Ramos (cell line): Measurements from ENCODE around the gene TRIP6.

Experiments used
- in situ Hi-C: fragments of 300-500 bp; cut with MboI; formaldehyde crosslinking; loops from one replicate; pipeline ENCODE4 v1.14.3; 2022; ENCODE audit warnings: low sequenced_read_pairs; ENCODE audit not compliant: unreplicated experiment

The TRIP6 gene

DNA sequence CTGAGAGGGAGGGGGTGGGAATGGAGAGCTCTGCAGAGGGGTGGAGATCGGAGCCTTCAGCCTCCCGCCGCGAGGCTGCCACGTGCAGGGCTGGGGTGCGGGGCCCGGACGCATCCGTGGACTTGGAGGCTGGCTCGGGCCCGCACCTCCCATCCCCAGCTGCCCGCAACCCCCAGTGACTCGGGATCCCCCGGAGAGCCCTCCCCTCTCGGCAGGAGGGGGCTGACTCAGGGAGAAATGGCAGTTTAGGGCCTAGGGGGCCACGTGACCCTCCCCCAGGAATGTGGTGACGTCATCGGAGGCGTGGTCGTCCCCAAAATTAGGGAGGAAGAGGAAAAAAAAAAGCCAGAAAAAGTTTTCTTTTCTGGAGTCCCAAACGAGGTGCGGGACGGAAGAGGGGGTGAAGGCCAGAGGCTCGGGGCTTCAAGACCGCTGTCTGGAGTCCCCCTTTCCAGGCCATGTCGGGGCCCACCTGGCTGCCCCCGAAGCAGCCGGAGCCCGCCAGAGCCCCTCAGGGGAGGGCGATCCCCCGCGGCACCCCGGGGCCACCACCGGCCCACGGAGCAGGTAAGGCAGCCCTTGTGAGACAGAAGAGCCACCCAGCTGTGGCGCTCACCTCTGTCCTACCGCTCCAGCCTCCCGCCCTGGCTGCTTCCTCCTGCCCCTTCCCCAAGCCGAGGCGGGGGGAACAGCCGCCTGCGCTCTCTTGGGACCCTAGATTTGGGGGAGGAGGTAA is at the start of gene TRIP6:
TSS of gene TRIP6 (plus strand) at position 348 of the 736 bp plus-strand sequence. CDS start at position 459, 111 bp downstream.
- in situ Hi-C loops = loop anchor here (25.0 kb wide), 1 partner anchor 1595 kb away; the partner anchor contains the start of genes ALKBH4 and LRWD1

DNA sequence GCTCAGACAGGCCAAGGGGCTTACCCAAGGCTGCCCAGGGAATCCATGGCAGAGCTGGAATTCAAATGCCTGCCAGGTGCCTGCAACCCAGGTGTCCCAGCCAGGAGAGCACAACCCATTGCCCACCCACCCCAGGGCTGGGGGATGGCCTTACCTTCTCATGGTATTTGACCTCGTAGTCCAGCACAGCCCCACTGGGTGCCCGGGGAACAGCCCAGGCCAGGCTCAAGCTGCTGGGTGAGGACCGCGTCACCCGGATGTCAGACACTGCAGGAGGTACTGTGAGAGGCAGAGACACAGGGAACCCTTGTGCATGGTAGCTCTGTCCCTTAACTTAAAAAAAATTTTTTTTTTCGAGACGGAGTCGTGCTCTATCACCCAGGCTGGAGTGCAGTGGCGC is 48.8 kb upstream of the TRIP6 start:
- in situ Hi-C loops = no loop called here

DNA sequence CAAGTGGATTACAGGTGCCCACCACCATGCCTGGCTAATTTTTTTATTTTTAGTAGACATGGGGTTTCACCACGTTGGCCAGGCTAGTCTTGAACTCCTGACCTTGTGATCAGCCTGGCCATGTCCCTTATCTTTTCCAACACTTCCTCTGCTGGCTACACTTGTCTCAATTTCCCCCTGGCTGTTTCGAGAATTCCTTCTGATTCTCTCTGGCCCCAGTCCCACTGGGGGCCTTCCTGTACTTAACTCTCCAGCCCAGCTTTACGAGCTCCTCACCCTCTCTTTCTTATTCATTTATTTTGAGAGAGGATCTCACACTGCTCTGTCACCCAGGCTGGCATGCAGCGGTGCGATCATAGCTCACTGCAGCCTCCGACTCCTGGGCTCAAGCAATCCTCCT is 48.4 kb upstream of the TRIP6 start:
- in situ Hi-C loops = no loop called here

GRCh38 chr7:100819586-100819985 is 47.6 kb upstream of the TRIP6 start:
- in situ Hi-C loops = no loop called here

GRCh38 chr7:100822236-100823139 is 44.7 kb upstream of the TRIP6 start:
- in situ Hi-C loops = no loop called here

DNA sequence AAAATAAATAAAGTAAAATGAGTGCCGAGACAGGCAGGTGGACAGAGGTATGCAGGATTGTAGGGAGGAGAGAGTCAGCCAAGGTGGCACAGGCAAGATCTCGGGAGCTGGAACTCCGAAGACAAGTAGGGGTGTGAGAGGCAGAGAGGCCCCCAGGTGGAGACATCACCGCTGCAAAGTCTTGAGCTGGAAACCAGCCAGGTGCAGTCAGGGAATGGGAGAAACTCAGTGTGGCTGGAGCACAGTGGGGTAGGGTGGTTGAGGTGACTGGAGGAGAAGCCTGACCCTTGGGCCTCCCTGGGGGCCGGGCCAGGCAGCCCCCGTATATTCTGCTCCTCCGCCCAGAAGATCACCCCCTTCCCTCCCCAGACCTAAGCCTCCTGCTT is 44.1 kb upstream of the TRIP6 start:
- in situ Hi-C loops = no loop called here

DNA sequence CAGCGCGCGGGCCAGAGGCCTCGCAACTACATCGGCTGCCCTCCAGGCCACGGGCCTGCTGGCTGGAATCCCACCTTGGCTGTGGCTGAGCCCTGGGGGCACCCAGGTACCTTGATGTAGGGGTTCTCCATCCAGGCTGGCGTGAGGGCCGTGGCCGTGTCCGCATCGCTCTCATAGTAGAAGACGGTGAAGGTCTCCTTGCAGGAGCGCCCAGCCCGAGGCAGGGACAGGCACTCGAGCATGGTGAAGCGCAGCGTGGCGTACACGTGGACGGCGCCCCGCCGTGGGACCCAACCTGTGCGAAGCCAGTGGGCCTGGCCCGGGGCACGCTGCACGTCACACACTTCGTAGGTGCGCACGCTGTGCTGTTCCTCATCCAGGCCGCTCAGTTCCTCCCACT is 43.7 kb upstream of the TRIP6 start:
- in situ Hi-C loops = no loop called here

DNA sequence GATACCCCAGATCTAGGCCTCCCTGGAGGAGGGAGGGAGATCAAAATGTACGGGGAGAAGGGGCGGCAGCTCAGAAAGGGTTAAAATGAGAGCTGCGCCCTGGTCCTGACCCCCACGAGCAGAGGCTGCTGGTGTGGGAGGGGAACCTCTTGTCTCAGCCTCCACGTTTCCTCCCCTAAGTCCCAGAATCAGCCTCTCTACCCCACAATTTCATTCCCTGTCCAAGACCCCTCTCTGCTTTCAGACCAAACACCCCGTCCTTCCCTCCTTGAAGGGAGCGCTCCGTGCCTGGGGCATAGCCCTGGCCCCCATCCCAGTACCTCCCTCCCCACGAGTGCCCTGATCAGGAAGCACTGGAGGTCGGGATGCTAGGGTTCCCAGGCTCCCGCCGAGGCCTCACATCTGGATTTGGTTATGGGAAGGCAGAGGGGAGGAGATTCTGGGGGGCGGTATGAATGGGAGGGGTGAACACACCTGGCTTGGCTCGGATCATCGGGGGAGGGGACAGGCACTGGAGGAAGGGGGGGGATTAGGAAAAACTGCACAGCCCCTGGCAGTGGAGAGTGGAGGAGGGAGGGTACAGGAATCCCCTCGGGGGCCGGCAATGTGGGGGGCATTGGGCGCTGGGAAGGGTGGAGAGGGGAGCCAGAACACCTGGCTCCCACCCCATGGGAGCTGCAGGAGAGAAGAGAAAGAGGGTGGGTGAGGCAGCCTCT is 42.5 kb upstream of the TRIP6 start:
- in situ Hi-C loops = no loop called here

DNA sequence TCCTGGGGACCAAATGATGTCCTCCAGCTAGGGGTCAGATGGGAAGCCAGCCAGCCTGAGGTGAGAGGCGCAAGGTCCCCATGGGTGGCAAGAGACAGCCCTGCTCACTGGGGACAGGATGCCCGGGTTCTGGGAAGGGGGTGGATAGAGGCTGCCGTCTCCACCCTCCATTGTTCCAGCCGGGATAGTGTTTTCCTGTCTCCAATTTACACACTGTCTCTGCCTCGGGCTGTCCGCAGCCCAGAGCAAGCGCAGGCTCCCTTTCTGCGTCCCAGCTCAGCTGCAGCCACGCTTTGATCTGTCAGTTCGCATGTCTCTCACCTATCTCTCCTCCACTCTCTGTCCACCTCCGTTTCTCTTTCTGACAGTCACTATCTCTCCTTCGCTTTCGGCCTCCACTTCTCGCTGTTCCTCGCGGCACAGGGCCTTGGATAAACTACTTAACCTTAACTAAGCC is 41.9 kb upstream of the TRIP6 start:
- in situ Hi-C loops = no loop called here

DNA sequence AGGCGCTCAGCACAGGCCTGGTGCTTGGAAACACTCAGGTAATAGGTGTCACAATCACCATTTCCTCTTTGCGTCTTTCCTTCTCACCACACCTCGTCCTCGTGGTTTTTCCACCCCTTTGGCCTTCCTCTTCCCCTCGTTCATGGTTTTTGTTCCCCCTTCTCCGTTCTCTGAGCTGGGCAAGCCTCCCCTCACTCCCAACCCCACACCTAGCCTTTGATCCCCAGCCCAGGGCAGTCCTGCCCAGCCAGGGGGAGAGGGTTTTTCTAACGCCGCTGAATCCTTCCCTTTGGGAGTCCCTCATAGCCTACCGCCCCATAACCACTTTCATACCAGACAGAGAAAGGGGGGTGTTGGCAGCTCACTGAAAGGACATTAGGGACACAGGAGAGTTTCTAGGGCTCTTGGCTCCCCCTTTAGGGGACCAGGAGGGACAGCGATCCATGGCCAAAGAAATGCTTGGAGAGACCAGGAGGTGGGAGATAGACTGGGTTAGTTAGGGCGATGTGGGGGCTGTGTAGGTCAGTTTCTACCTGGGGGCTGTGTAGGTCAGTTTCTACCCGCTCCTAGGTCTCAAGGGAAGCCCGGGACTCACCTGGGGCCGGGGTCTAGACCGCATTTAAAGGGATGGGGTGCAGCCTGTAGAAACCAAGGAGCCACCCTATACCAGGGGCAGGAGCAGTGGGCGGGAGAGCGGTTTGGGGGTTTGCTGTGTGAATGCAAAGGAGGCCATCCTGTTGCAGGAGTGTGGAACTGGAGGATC is 41.3 kb upstream of the TRIP6 start:
- in situ Hi-C loops = no loop called here

DNA sequence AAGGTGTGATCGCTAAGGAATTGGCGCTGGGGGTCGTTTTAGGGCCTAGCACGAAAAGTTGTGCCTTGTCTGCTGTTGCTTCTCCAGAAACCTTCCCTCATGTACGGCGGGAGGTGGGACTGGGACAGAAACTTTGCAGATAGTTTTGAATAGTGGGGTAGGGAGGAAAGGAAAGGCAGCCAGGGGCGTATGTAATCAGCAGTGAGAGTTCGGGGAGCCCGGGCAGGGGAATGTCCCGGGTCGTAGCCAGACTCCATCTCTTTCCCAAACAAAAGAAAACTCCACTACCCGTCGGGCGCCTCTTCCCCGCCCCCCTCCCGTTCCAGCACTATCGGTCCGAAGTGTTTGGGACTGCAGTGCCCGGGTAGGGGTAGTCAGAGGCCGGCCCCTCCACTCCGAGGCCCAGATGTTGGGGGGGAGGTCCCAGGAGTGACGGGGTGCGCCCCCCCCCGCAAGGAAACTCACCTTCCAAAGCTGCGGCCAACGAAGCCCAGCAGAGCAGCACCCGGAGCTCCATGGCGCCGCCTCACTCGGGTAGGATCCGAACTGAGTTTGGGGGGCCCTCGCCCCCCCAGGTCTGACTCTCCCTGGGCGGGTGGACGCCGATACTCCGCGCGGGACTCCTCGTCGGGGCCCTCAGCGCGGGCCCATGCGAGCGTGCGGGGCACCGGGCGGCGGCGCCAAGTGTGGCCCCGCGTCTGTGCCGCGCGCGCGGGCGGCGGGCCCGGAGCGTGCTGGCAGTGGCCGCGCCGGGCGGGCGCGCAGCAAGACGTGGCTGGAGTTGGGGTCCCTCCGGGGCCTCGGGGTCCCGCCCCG is 40.5 kb upstream of the TRIP6 start:
- in situ Hi-C loops = no loop called here

GRCh38 chr7:100827330-100828226 is 39.6 kb upstream of the TRIP6 start, which contains the start of gene EPHB4:
Gene EPHB4 (minus strand): TSS chr7:100827523. CDS start chr7:100827030, 493 bp downstream.
- in situ Hi-C loops = no loop called here

DNA sequence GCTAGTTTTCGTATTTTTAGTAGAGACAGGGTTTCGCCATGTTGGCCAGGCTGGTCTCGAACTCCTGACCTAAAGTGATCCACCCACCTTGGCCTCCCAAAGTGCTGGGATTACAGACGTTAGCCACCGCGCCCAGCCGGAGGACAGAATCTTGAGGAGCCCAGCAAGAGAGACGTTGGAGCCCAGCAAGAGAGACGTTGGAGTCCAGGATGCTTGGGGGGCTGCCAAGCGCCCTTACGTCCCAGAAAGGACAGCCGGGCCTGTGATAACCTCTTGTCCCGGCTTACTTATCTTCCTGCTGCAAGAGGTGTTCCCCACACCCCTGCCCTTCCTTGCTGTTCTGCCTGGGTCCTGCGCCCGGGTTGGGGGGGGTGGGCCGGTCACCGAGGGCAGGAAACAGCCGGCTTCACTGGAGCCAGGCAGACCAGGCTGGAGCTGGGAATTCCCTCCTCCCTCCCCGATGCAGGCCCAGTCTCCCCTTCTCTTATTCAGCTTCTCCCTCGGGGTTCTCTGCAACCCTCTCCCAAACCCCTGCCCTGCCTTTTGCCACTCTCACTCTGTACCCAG is 38.0 kb upstream of the TRIP6 start:
- in situ Hi-C loops = no loop called here

- in situ Hi-C loops = no loop called here
Measured at GRCh38 chr7:100830396-100830795, 36.8 kb upstream of the TRIP6 start.

- in situ Hi-C loops = no loop called here
Measured at GRCh38 chr7:100832281-100832633, 34.9 kb upstream of the TRIP6 start.

DNA sequence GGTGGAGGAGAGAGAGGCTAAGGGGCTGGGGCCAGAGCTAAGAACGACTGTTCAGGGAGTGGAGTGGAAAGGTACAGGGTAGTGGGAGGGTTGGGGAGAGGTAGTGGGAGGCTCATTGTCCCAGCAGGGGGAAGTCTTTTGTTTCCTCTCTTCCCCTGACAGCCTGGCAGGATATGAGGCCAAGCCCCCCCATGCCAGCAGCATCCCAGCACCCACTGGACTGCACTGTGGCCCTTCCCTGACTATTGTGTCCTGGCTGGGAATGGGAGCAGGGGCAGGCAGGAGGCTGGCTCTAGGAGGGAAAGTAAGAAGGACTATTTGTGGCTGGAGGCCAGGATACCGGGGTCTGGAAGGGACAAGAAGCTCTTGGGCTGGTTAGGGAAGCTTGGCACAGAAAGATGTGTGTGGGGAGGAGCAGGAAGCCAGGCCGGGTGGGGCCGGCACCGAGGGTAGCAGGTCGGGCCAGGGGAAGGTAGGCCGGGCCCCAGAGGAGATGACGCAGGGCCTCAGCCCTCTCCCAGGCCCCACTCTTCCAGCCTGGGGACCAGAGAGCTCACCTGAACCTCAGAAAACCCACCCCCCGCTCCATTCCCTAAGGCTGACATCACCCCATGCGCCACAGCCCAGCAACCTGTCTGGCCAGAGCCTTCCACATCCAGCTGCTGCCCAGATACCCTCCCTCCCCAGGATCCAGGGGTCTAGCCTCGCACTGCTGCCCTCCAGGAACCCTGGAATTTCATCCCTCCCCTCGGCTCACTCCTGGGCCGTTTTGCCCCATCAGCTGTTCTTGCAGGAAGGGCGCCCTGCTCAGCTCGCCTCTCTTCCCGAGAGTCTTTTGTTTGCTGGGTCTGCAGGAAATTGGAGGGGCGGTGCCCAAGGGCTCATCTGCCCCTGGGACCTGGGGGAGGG is 31.0 kb upstream of the TRIP6 start:
- in situ Hi-C loops = no loop called here

GRCh38 chr7:100836812-100837098 is 30.4 kb upstream of the TRIP6 start:
- in situ Hi-C loops = no loop called here
